Activated gamma-delta T cell treated with anti-CD3 and anti-CD28 coated beads, Interleukin-2, amount 50 U/mL, for 16 hours (primary cell): ENCODE results near the gene ASPSCR1.
"Not testable (repeated sequence)": the region's sequence is repeated elsewhere in the genome, so short reads cannot be mapped to it uniquely, and the experiment has no call there.

Experiments
- DNase-seq: peaks from one replicate; pipeline ENCODE4 v3.0.0-alpha.2; 2020; ENCODE audit warnings: low read depth

Gene ASPSCR1

DNA sequence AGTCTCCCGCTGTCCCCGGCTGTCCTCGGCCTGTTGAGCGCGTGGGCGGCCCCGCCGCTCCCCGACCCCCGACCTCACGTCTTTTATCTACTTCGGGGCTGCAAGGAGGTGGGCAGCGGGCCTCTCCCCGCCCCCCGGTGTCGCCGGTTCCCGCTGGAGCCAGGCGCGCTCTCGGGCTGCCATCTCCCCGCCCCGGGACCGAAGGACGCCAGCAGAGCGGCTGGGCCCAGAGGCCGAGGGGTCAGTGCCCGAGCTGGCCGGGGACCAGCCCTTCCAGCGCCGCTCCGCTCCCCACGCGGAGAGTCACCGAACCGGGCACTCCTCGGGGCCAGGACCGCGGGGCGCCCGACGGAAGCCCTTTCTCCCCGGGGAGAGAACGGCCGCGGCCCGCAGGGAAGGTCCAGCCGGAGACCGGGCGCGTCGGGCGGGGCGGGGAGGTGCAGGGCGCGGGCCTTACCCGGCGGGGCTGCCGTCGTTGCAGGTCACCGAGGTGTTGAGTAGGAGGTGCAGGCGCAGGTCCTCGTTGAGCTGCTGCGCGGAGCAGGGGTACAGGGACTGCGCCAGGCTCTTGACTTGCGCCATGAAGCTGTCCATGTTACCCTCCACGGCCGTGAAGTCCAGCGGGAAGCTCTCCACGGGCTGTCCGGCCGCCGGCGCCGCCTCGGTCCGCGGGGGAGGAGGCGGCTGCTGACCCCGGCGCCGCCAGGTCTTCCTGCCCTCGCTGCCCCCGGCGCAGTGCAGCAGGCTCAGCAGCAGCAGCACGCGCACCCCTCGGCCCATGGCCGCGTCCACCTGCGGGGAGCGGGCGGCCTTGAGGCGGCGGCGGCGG is 17.1 kb upstream of the ASPSCR1 start:
- DNase-seq: no peak

DNA sequence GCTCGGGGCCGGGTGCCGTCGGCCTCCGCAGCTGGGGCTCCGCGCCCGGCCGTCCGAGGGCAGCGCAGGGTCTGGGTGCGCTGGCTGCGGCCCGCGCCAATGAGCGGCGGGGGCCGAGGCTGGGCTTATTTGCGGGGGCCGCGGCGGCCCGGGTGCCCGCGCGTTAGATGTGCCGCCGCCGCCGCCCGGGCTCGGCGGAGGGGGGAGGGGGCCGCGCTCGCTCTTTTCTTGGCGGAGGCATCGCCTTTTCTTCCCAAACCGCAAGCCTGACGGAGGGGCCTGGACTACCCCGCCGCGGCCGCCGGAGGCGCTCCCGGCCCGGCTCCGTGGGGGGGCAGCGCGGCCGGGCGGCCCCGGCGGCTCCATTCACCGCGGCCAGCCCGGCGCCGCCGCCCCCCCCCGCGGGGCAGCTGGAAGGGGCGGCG is 16.3 kb upstream of the ASPSCR1 start, which contains the start of gene NOTUM:
Gene NOTUM, minus strand, starts transcription at position 101 of the 425 bp plus-strand sequence. CDS start 278 bp downstream, outside the sequence.
- DNase-seq: no peak

DNA sequence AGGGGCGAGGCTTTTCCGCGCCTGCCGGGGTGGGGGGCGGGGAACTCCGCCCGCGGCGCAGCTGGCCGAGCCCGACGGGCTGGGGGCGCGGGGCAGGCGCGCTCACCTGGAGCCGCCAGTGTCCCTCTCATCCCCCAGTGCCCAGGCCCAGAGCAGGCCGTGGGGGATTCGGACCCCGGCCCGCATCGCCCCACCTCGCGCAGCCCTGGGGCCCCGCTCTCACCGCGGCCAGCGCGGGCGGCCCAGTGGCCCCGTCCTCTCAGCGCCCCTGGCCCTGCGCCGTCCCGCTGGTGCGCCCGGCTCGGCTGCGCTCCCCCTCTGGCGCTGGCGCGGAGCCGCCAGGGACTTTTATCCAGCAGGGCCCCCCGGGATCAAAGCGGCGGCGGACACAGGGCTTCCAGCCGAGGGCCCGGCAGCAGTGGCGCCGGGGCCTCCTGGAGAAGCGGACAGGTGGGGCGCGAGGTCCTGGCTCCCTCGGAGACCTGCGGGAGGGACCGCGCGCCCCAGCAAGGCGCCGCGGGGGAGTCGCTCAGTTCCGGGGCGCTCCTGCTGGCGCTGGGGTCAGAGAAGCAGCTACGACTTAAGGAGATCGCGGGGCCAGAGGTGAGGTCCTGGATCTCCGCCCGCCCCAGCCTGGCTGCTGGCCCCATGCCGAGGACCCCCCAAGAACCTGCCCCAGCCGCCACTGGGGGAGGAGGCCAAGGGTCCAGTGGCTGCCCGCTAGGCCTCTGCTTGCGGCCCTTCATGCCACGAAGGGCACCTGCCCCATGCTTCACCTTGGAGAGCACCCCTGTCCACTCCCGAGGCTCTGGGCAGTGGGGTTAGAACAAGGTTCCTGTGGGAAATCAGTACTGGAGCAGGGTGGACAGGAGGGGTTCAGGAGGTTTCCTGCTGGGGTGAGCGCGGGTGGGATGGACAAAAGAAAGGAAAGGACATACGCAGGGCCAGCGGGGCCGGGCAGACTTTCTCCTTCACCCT is 15.6 kb upstream of the ASPSCR1 start:
- DNase-seq: no peak

DNA sequence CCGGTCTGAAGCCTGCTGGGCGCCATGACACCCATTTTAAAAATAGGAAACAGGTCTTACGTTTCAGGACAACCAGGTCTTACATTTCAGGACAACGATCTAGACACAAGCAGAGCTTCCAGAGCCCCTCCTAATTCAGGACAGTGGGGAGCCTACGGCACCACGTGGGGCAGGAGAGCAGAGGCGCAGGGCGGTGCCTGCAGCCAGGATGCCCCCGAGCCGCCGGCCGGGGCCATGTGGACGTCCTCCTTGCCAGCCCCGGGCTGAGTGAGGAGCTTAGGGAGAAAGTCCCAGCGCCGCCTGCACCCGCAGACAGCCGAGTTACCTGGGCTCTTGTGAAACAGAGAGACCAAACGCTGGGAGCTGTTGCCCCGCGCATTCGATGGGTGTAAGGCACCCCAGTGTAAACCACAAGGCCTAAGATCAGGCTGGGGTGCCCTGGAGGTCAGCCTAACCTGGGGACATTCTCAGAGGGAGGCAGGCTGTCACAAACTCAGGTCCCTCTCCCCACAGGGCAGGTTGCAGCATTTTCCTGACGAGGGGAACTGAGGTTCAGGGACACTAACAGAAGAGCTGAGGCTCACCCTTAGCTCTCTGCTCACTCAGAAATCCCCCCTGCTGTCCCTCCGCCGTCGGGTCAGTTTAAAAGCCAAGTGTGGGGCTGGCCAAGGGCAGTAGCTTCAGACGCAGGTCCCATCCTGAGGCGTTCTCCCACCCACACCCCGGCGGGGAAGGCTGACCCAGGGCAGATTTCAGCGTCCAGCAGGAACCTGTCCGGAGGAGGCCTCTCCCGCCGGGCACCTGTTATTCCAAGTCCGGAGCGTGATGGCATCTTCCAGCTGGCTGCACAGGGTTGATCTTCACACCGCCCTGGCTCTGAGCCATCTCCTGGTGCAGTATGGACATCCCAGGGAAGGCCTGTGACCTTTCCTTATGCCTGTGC is 14.7 kb upstream of the ASPSCR1 start:
- no peak for DNase-seq

DNA sequence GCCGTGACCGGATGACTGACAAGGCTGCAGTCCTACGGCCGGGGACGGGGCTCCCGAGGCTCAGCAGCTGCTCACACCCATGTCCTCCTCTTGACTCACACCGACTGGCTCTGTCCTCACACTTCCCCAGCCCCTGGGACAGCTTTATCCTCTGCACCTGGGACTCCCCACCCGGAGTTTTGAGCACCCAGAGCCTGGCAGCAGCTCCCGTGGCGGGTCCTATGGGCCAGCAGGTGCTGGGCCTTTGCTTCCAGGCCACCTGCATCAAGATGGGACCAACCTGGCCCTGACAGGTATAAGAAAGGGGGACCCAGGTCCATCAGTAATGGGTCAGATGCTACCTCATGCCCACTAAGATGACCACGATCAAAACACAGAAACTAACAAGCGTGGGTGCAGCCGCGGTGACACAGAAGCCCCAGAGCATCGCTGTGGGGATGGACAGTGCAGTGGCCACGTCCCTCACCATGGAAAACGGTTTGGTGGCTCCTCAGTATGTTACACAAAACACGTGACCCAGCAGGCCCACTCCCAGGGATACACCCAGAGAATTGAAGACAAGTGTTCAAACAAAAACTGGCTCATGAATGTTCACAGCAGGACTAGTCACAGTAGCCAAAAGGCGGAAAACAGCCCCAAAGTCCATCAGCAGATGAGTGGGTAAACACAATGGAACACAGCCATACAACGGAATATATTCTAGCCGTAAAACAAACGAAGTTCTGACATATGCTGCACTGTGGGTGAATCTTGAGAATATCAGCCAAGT is 13.2 kb upstream of the ASPSCR1 start:
- DNase-seq: no peak

DNA sequence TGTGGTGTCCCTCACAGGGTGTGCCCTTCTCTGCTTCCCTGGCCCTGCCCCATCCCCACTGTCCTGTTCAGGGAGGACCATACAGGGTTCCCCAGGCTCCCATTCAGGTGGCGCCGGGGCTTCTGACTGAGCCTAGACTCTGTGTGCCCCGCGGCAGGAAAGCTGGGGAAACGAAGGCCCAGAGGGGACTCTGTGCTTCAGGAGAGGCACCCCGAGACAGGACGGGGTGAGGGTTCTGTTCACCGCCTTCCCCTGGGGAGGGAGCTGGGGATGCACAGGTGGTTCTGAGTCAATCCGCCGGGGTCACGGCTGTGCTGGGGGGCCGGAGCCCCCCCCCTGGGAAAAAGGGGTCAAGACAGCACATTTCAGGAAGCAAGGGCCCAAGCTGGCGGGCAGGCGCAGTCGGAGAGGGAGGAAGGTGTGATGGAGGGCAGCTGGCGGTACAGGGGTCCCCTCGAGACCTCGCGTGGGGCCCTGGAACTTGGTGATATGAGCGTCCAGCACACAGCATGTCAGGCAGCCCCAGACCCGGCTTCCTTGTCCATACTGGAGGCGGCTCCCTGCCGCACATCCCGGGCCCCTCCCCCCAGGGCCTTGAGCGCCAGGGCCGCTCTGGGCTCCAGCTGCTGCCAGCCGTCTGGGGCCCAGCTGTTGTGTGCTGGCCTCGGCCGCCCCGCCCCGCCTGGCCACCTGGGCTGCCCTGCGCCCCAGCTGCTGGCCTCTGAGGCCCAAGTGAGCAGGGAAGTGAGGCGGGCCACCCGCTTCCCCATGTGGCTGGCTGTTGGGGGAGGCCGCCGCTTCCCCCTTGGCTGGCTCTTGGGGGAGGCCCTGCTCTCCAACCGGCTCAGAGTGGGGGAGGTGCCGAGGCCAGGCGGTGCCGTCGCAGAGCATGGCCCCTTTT is 10.8 kb upstream of the ASPSCR1 start:
- no peak for DNase-seq

DNA sequence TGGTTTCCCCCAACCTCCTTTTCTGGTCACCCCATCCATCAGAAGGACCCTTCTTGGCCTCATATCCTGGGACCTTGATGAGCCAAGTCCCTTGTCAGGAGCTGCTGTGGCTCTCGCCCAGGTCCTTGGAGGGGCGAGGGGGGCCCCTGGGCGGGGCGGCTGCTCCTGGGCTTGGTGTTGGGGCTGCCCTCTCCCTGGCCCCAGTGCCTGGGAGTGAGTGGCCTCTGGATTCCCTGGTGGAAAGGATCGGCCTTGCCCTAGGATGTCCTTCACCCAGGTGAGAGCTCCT is 10.2 kb upstream of the ASPSCR1 start:
- DNase-seq: no peak

DNA sequence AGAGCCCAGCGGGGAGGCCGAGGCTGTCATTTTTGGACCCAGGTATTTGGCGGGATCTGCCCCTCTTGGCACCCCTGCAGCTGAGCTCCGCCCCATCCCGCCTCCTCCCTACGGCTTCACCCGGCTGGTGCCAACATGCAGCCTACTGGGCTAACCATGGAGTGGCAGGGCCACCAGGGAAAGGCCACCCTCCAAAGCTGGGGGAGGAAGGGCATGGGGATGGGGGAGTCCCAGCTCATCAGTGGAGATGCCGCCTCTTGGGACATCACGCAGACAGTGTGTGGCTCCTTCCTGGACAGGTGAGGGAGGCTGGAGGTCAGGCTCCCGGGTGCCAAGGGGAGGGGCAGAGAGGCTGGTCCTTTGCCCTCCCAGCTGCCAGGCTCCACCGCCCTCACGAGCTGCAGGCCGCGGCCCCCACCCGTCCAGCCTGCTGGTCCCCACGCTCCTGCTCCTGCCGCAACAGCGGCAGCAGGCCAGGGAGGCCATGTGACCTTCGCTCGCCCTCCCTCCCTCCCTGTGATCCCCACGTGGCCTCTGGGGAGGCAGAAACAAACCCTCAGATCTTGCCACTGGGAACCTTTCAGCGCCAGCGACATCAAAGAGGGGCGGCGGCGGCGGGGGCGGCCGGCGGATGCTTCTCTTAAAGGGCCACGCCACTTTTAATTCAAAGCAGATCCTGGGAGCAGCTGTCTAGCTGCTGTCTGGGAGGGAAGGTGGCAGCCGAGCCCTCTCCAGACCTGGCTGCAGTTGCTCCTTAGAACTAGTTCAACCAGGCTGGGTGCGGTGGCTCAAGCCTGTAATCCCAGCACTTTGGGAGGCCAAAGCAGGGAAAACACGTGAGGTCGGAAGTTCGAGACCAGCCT is 9.7 kb upstream of the ASPSCR1 start:
- peak; percentile 82 for DNase-seq

DNA sequence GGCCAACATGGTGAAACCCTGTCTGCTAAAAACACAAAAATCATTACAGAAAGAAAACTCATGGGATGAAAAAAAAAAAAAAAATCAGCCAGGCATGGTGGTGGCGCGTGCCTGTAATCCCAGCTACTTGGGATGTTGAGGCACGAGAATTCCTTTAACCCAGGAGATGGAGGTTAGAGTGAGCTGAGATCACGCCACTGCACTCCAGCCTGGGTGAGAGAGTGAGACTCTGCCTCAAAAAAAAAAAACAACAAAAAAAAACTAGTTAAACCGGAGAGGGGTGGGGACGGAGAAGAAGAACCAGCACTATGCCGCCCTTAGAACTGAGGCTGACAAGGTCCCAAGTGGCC is 9.1 kb upstream of the ASPSCR1 start:
- no peak for DNase-seq

DNA sequence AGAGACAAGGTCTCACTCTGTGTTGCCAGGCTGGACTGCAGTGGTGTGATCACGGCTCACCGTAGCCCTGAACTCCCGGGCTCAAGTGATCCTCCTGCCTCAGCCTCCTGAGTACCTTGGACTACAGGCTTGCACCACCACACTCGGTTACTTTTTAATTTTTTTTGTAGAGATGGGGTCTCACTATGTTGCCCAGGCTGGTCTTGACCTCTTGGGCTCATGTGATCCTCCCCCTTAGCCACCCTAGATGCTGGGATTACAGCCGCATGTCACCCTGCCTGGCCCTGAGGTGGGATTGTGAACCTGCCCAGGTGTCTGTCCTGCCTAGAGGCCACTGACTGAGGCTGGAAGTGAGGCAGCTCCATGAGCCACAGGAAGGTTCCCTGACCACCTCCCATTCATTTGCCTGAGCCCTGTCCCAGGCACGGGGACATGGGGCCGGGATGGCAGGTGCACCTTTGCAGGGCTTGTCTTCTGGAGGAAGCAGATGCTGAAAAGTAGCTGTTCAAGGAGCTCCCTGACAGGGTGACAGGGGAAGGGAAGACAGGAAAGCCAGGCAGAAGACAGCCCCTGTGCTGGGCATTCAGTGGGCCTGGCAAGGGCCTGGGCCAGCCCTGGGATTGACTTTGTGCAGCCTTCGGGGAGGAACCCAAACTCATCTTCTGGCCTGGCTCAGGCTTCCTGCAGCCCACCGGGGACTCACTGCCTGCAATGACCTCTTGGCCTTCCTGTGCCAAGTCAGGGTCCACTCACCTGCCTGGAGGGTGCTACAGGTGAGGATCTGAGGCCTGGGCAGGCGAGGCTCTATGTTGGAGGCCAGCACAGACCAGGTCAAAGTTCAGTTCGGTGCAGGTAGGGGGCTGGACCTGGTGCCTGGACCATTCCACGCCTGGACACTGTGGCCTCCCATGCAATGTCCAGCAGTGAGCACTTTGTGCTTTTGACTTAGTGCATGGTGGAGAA is 8.3 kb upstream of the ASPSCR1 start:
- no peak for DNase-seq

DNA sequence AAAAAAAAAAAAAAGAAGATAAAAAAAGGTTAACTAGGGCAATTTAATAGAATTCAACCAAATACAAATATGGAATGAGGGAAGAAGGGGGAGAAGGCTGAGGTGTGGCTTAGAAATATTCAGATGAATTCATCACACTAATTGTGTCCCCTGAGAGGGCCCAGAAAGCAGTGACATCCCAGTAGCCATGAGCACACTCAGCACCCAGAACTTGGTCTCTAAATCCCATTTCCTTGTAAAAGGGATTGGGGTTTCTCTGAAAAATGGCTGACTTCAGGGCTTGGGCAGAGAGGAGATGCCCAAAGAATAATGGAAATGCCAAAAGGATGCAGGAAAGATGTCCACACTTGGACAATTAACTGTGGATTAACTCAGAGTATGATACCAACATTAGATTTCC is 4.0 kb upstream of the ASPSCR1 start:
- DNase-seq: no peak

DNA sequence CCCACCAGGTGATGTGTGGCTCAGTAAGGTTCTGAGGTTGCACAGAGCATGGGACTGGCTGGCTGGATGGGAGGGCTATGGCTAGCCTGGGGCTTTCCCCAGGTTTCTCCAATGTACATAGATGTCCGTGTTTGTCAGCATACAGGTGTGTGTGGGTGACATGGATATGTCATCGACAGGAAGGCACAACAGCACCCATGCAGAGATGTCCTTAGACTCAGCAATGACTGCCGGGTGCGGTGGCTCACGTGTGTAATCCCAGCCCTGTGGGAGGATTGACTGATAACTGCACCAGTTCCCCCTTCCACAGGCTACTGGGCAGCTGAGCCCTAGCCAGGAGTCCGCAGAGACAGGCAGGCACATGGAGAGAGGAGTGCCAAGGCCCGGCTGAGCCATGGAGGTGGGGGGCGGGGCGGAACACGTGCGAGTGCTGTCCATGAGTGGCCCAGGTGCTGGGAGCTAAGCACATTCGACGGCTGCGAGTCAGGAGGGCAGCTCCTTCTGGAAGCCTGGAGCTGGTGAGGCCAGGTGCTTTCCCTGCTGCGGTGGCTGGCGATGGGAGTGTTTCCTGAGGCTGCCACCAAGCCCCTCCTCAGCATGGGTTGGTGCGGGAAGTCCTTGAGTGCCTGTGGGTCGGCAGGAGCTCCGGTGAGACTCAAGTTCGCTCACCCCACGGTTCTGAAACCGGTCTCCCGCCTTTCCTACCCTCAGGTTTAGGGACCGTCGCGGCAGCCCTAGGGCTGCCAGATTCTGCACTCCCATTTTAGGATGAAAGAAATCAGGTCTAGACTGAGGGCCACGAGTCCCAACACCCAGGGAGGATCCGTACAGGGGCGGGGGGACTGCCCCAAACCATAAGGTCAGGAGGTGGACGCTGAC is 858 bp upstream of the ASPSCR1 start:
- no peak for DNase-seq

DNA sequence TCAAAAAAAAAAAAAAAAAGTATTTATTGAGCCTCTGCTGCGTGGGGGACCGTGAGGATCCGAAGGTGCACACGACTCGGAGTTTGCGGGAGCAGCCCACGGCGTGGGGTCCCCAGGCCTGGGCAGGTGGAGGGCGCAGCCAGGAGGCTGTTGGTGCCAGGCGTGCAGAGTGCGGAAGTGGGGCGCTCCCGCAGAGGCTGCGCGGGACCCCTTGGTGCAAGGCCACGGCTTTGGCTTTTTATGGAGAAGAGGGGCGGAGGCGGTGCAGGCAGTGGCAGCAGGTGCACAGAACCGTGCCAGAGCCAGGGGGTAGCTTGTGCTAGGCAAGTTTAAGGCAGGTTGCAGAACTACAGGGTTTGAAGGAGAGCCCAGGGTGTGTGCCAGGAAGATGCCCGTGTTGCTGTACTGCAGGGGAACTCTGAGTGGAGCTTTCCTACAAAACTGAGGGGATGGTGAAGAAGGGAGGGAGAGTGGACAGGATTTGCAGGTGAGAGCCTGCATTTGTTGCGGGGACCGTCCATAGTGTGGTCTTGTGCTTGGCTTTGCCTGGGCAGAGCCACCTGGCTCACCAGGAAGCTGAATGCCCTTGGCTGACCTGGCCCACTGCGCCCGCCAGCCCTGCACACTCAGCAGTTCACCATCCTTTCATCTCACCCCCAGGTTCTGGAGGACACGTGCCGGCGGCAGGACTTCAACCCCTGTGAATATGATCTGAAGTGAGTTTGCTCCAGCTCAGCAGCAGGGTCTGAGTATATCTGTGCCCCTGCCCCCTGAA is 1.3 kb downstream of the ASPSCR1 start:
- DNase-seq: no peak

DNA sequence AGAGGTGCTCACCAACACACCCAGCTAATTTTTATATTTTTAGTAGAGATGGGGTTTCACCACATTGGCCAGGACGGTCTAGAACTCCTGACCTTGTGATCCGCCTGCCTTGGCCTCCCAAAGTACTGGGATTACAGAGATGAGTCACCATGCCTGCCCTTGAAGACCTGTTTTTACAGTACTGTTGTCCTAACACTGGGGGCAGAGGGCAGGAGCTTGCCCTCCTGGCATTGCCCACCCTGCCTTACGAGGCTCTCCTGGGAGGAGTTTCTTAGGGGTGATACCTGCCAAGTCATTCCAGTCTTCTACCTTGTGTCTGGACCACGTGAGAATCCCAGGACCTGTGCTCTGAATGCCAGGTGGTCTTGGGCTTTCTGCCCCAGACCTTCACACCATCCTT is 2.7 kb downstream of the ASPSCR1 start:
- no peak for DNase-seq

DNA sequence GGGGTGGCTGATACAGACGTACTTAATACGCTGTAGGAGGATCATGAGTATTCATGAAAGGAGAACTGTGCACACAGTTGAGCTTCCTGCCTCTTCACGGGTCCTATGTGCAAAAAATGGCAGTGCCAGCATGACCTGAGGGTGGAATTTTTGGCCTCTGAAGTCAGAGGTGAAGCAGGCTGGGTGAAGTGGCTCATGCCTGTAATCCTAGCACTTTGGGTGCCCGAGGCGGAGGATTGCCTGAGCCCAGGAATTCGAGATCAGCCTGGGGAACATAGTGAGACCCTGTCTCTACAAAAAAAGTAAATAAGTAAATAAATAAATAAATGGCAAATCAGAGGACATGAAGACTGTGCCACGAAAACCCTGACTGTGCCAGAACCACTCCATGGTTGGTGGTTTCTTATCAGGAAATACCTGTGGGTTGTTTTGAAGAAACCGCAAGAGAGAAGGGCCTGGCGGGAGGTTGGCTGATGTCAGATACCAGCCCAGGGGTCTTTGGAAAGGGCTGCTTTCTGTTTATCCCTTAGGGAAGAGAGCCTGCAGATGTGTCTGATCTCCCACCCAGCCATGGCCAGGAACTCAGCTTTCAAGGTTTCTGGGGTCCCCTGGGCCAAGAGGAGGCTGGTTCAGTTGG is 3.4 kb downstream of the ASPSCR1 start:
- no peak for DNase-seq

DNA sequence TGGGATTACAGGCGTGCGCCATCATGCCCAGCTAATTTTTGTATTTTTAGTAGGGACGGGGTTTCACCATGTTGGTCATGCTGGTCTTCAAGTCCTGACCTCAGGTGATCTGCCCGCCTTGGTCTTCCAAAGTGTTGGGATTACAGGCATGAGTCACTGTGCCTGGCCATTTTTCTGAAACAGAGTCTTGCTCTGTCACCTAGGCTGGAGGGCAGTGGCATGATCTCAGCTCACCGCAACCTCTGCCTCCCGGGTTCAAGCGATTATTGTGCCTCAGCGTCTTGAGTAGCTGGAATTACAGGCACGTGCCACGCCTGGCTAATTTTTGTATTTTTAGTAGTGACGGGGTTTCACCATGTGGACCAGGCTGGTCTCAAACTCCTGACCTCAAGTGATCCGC is 4.1 kb downstream of the ASPSCR1 start:
- not testable (repeated sequence) for DNase-seq
